Measurements from ENCODE around the gene GTPBP1. TPM values are rescaled to one million over a fixed set of nuclear protein-coding genes. Genes with fewer than 3 reads are reported as not detected.

The GTPBP1 gene
- total RNA-seq, 1 experiment from 2014 or later = 108 TPM

- Histone ChIP-seq H3K9ac (ENCODE audit: extremely low read depth, insufficient read length, low read length) (no peak overlapping the region), H4K20me1 (ENCODE audit: control insufficient read depth, insufficient read depth, insufficient read length) (no peaks in the 10 kb centered on the region), H3K4me2 (ENCODE audit: insufficient read depth, insufficient read length, low read length) (no peak overlapping the region), H2AK5ac (ENCODE audit: insufficient read length, low read length) (no peak overlapping the region), H3K23ac (ENCODE audit: insufficient read length, low read depth, low read length) (no peak overlapping the region), H2AFZ (ENCODE audit: low read length) (no peak overlapping the region), H3T11ph (ENCODE audit: low read length) (no peak overlapping the region), H2BK12ac (ENCODE audit: insufficient read length, low read depth, low read length) (no peak overlapping the region), H3K79me1 (ENCODE audit: insufficient read depth, low read depth, low read length, poor library complexity, severe bottlenecking) (no peaks in the 10 kb centered on the region), H4K91ac (ENCODE audit: insufficient read length, low read depth, low read length) (no peak overlapping the region), H2BK20ac (ENCODE audit: low read depth, low read length, poor library complexity, severe bottlenecking) (no peak overlapping the region), H3K56ac (ENCODE audit: insufficient read length, low read depth, low read length) (no peak overlapping the region), H3K27ac (ENCODE audit: insufficient read length, low read depth, low read length) (no peak overlapping the region), H3K27me3 (ENCODE audit: insufficient read depth, low read length) (no peaks in the 10 kb centered on the region), H3K79me2 (ENCODE audit: insufficient read depth, low read length) (no peaks in the 10 kb centered on the region), H2BK15ac (ENCODE audit: low read depth, low read length) (no peak overlapping the region), H3K23me2 (ENCODE audit: insufficient read length, low read depth, low read length, poor library complexity, severe bottlenecking) (no peaks in the 10 kb centered on the region), H4K5ac (ENCODE audit: insufficient read length, low read depth, low read length) (no peak overlapping the region), H4K8ac (replicated peaks; ENCODE audit: insufficient read length, low read depth, low read length) (no peak overlapping the region), H3K18ac (ENCODE audit: insufficient read length, low read depth, low read length) (no peak overlapping the region), H2BK120ac (ENCODE audit: low read depth, low read length, poor library complexity, severe bottlenecking) (no peak overlapping the region), H3K4me1 (ENCODE audit: insufficient read depth, low read length) (no peaks in the 10 kb centered on the region), H3K4ac (ENCODE audit: low read depth, low read length) (no peak overlapping the region), H3K14ac (ENCODE audit: insufficient read depth, low read length) (no peak overlapping the region), H2BK5ac (ENCODE audit: insufficient read length, low read length) (no peak overlapping the region), H3K9me3 (ENCODE audit: control insufficient read depth, low read depth, low read length) (no peaks in the 10 kb centered on the region)
- no peaks in the 10 kb centered on the region for H3K4me1 Mint-ChIP-seq
- TF ChIP-seq CTCF (conservative IDR thresholded peaks at IDR 0.05) = no peak
- no CpG with 5 or more reads among the region's 14 CpGs for WGBS (ENCODE audit: extremely low coverage, insufficient read length, low lambda C conversion rate)
- DNase-seq = no peak
- peaks cover 14 to 49% (median 16%) of the 10 kb centered on the region in 3 experiments for H3K36me3 Mint-ChIP-seq (ENCODE audit: insufficient read depth in 1 of 3, low read depth in 3 of 3)
- H3K27me3 Mint-ChIP-seq (ENCODE audit: low read depth) = no peaks in the 10 kb centered on the region; the same call in 1 of the 2 replicates
- no peaks in the 10 kb centered on the region for H3K9me3 Mint-ChIP-seq
- H3K27ac Mint-ChIP-seq = no peak overlapping the region
- no peak overlapping the region; a peak in 1 of 5 replicates for H3K4me3 Mint-ChIP-seq
These were observed 40.1 kb downstream of the GTPBP1 start for GRCh38 chr22:38745676-38746460.

Data from H9 (cell line).